Measurements from ENCODE around the gene MASP2. TPM values are rescaled to one million over a fixed set of nuclear protein-coding genes. Genes with fewer than 3 reads are reported as not detected.
"Not testable (repeated sequence)": the region's sequence is repeated elsewhere in the genome, so short reads cannot be mapped to it uniquely, and the experiment has no call there.

MASP2 gene
- total and polyA plus RNA-seq, 2 experiments from 2014 or later = 0.16 TPM; not detected in 1

DNA sequence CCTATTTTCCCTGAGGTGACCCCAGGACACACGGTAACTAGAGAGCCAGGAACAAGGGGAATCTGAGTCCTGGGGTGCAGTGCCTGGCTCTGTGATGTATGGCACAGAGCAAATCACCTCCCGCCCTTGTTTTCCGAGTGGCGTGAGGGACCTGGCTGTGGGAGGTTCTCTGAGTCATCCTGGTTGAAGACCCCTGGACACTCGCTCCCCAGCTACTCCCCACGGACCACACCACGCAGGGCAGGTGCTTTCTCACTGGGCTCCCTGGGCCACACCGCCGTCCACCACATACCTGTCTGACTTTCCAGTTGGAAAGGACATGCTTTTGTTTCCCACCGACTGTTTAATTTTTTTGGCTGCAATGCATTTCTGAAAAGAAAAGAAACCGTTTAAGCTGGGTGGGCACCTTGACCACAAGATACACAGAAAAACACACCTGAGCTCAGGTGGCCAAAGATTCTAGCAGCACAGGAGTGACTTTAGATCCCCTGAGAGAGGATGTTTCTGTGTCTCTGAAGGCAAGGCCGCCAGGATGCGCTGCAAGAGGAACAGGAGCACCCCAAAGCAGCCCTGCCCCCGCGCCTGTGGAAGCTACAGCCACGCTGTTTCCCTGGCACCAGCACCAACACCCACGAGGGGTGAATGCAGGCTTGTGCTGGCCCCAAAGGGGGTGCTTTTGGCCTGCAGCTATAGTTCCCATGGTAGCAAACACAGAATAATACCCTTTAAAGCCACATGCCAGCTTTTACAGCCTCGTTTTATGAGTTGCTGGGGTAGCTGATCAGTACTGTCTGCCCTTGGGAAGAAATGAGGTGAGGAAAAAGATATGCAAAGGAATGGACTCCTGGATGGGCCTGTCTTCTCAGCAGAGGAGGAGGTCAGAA lies 20.9 kb upstream of the MASP2 start:
- no peaks in the 10 kb centered on the region for H3K9me2 ChIP-seq (ENCODE audit: insufficient read depth)
- H3K27me3 ChIP-seq (replicated peaks; ENCODE audit: insufficient read depth) = no peaks in the 10 kb centered on the region
- no peak overlapping the region for H3K4me3 ChIP-seq
- peaks cover 19% of the 10 kb centered on the region for H3F3A ChIP-seq (ENCODE audit: insufficient read depth)
- no peaks in the 10 kb centered on the region for H3K9me3 ChIP-seq (ENCODE audit: low read depth)
- H3K9ac ChIP-seq = no peak overlapping the region
- no peaks in the 10 kb centered on the region for H4K20me1 ChIP-seq (ENCODE audit: insufficient read depth)
- H2AFZ ChIP-seq = no peak overlapping the region
- H3K27ac ChIP-seq = no peak overlapping the region
- DNase-seq = no peak
- no peaks in the 10 kb centered on the region for H3K79me2 ChIP-seq (ENCODE audit: insufficient read depth)
- H3K36me3 ChIP-seq (ENCODE audit: low read depth) = peaks cover 30% of the 10 kb centered on the region
- TF ChIP-seq EZH2 (IDR thresholded peaks at IDR 0.05; ENCODE audit: insufficient read depth, poor library complexity, severe bottlenecking) = no peak
- TF ChIP-seq EZH2phosphoT487 (IDR thresholded peaks at IDR 0.05; ENCODE audit: insufficient read depth, low read depth) = no peak
- in situ Hi-C loops (cut with MboI) = no loop called here
- 91 to 94% methylated on average over 18 of the region's 18 CpGs for WGBS, 2 experiments (ENCODE audit: low coverage in 1 of 2, low lambda C conversion rate in 2 of 2, missing lambda C conversion rate in 2 of 2)
- H3K4me1 ChIP-seq (ENCODE audit: insufficient read depth) = peaks cover 4% of the 10 kb centered on the region; the same call in 1 of the 2 replicates
- H3K4me2 ChIP-seq (ENCODE audit: unreplicated experiment) = no peak overlapping the region

DNA sequence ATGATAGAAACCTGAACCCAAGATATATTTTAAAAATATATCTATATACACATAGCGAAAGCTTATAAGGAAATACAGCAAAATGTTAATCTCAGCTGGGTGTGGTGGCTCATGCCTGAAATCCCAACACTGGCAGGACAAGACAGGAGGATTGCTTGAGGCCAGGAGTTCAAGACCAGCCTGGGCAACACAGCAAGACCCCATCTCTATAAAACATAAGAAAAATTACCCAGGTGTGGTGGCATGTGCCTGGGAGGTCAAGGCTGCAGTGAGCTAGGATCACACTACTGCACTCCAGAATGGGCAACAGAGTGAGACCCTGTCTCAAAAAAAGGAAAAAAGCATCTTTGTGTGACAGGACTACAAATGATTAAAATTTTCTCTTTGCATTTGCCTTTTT lies 18.8 kb upstream of the MASP2 start:
- no peak for TF ChIP-seq EZH2phosphoT487 (IDR thresholded peaks at IDR 0.05; ENCODE audit: insufficient read depth, low read depth)
- TF ChIP-seq EZH2 (IDR thresholded peaks at IDR 0.05; ENCODE audit: insufficient read depth, poor library complexity, severe bottlenecking) = no peak
- no peaks in the 10 kb centered on the region for H4K20me1 ChIP-seq (ENCODE audit: insufficient read depth)
- no peaks in the 10 kb centered on the region for H3K9me2 ChIP-seq (ENCODE audit: insufficient read depth)
- no peak overlapping the region for H2AFZ ChIP-seq
- no peak overlapping the region for H3K9ac ChIP-seq
- WGBS, 2 experiments (ENCODE audit: low coverage in 1 of 2, low lambda C conversion rate in 2 of 2, missing lambda C conversion rate in 2 of 2) = 97 to 100% methylated on average over 1 of the region's 1 CpG
- no peak for DNase-seq
- no peak overlapping the region for H3K27ac ChIP-seq
- peaks cover 30% of the 10 kb centered on the region for H3K36me3 ChIP-seq (ENCODE audit: low read depth)
- peaks cover 12% of the 10 kb centered on the region for H3K4me1 ChIP-seq (ENCODE audit: insufficient read depth)
- in situ Hi-C loops (cut with MboI) = no loop called here
- H3K4me2 ChIP-seq (ENCODE audit: unreplicated experiment) = no peak overlapping the region
- no peaks in the 10 kb centered on the region for H3K27me3 ChIP-seq (replicated peaks; ENCODE audit: insufficient read depth)
- H3K4me3 ChIP-seq = no peak overlapping the region
- H3K79me2 ChIP-seq (ENCODE audit: insufficient read depth) = peaks cover 16% of the 10 kb centered on the region
- no peaks in the 10 kb centered on the region for H3K9me3 ChIP-seq (ENCODE audit: low read depth)
- peaks cover 22% of the 10 kb centered on the region for H3F3A ChIP-seq (ENCODE audit: insufficient read depth)

DNA sequence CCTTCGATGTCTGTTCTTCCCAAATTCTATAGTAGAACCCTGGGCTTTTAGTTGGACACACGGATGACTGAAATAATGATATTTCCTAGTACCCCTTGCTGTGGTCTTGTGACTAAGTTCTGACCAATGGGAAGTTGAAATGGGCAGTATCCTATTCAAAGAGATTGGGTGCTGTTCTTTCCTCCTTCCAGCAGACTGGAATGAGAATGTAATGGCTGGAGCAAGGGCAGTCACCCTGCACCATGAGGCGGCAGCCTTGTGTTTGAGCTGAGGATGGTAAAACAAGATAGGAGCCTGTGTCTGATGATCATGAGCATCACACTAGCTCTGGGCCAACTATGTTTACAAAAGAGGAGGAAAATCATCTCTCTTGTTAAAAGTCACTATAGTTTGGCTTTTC lies 17.9 kb upstream of the MASP2 start:
- Histone ChIP-seq H3K9me3 (ENCODE audit: low read depth) (no peaks in the 10 kb centered on the region), H2AFZ (no peak overlapping the region), H3K36me3 (ENCODE audit: low read depth) (peaks cover 30% of the 10 kb centered on the region), H3K79me2 (ENCODE audit: insufficient read depth) (peaks cover 16% of the 10 kb centered on the region), H3K4me1 (ENCODE audit: insufficient read depth) (peaks cover 14% of the 10 kb centered on the region), H3K4me2 (ENCODE audit: unreplicated experiment) (no peak overlapping the region), H4K20me1 (ENCODE audit: insufficient read depth) (no peaks in the 10 kb centered on the region), H3F3A (ENCODE audit: insufficient read depth) (peaks cover 27% of the 10 kb centered on the region), H3K9ac (no peak overlapping the region), H3K27me3 (replicated peaks; ENCODE audit: insufficient read depth) (no peaks in the 10 kb centered on the region), H3K4me3 (no peak overlapping the region), H3K9me2 (ENCODE audit: insufficient read depth) (no peaks in the 10 kb centered on the region), H3K27ac (no peak overlapping the region)
- WGBS, 2 experiments (ENCODE audit: low coverage in 1 of 2, low lambda C conversion rate in 2 of 2, missing lambda C conversion rate in 2 of 2) = 98 to 100% methylated on average over 3 of the region's 3 CpGs
- in situ Hi-C loops (cut with MboI) = no loop called here
- TF ChIP-seq EZH2phosphoT487 (IDR thresholded peaks at IDR 0.05; ENCODE audit: insufficient read depth, low read depth) (no peak), EZH2 (IDR thresholded peaks at IDR 0.05; ENCODE audit: insufficient read depth, poor library complexity, severe bottlenecking) (no peak)
- no peak for DNase-seq

DNA sequence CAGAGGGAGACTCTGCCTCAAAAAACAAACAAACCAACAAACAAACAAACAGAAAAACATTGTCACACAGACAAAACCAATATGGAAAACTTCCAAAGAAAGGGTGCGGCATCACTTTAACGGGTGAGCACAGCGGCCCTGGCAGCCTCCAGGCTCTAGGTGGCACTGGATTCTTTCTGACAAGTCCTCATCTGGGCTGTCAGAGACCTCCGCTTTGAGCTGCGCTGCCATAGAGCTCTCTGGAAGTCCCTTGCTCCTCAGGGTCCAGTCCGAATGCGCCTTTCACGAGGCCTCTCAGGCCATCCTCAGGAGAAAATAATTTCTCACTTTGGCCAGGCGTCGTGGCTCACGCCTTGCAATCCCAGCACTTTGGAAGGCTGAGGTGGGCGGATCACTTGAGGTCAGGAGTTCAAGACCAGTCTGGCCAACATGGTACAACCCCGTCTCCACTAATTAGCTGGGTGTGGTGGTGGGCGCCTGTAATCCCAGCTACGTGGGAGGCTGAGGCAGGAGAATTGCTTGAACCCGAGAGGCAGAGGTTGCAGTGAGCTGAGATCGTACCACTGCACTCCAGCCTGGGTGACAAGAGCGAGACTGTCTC lies 17.0 kb upstream of the MASP2 start:
- peaks cover 27% of the 10 kb centered on the region for H3F3A ChIP-seq (ENCODE audit: insufficient read depth)
- H3K4me2 ChIP-seq (ENCODE audit: unreplicated experiment); H3K27ac ChIP-seq; H3K9ac ChIP-seq; H3K9me3 ChIP-seq (ENCODE audit: low read depth); H3K9me2 ChIP-seq (ENCODE audit: insufficient read depth); H2AFZ ChIP-seq; H4K20me1 ChIP-seq (ENCODE audit: insufficient read depth); in situ Hi-C loops (cut with MboI); H3K4me3 ChIP-seq; H3K27me3 ChIP-seq (replicated peaks; ENCODE audit: insufficient read depth): not testable (repeated sequence)
- WGBS, 2 experiments (ENCODE audit: low coverage in 1 of 2, low lambda C conversion rate in 2 of 2, missing lambda C conversion rate in 2 of 2) = 75 to 81% methylated on average over 17 to 18 of the region's 18 CpGs
- DNase-seq = peak; percentile 20
- peaks cover 25% of the 10 kb centered on the region for H3K36me3 ChIP-seq (ENCODE audit: low read depth)
- peaks cover 23% of the 10 kb centered on the region for H3K79me2 ChIP-seq (ENCODE audit: insufficient read depth)
- H3K4me1 ChIP-seq (ENCODE audit: insufficient read depth) = peaks cover 14% of the 10 kb centered on the region

Data from GM23248 (cell line).